ENCODE results near the gene OPTC.

GRCh38 chr1:203477748-203478147 lies 16.2 kb upstream of the OPTC start:
- TF ChIP-seq POLR2A (IDR thresholded peaks at IDR 0.05; ENCODE audit: low read length) (no peak), EP300 (IDR thresholded peaks at IDR 0.05) (no peak)
- TF ChIP-seq, protein P1, sequence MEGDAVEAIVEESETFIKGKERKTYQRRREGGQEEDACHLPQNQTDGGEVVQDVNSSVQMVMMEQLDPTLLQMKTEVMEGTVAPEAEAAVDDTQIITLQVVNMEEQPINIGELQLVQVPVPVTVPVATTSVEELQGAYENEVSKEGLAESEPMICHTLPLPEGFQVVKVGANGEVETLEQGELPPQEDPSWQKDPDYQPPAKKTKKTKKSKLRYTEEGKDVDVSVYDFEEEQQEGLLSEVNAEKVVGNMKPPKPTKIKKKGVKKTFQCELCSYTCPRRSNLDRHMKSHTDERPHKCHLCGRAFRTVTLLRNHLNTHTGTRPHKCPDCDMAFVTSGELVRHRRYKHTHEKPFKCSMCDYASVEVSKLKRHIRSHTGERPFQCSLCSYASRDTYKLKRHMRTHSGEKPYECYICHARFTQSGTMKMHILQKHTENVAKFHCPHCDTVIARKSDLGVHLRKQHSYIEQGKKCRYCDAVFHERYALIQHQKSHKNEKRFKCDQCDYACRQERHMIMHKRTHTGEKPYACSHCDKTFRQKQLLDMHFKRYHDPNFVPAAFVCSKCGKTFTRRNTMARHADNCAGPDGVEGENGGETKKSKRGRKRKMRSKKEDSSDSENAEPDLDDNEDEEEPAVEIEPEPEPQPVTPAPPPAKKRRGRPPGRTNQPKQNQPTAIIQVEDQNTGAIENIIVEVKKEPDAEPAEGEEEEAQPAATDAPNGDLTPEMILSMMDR (IDR thresholded peaks at IDR 0.05) = no peak
- TF ChIP-seq, protein P2, sequence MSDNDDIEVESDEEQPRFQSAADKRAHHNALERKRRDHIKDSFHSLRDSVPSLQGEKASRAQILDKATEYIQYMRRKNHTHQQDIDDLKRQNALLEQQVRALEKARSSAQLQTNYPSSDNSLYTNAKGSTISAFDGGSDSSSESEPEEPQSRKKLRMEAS (IDR thresholded peaks at IDR 0.05) = no peak

All from A549 (cell line).